IMR-90 (cell line): ENCODE results near the gene SPATA12. TPM values are rescaled to one million over a fixed set of nuclear protein-coding genes. Genes with fewer than 3 reads are reported as not detected.

Experiments
- ATAC-seq: fragments of 200-7000 bp; cut with Tn5 transposase; 2 replicates; pipeline ENCODE4 v1.9.1; 2020; ENCODE audit warnings: low read depth, mild to moderate bottlenecking, moderate library complexity
- BruUV-seq: library from RNA; stranded (reverse); fragments of 400-500 nt; replicated peaks from 2 replicates; lab custom pipeline; 2021; lab: Mats Ljungman, UMichigan
- CTCF ChIA-PET: fragments of 300-600 bp; formaldehyde crosslinking; extraction: SDS; loops from one replicate; lab custom pipeline; 2021; ENCODE audit warnings: antibody characterized with exemption; lab: Yijun Ruan, JAX
- POLR2A ChIA-PET: fragments of 300-600 bp; sonication (Branson Sonifier 250); formaldehyde crosslinking; loops from one replicate; lab custom pipeline; 2022; ENCODE audit warnings: antibody characterized with exemption; ENCODE audit not compliant: unreplicated experiment; lab: Charles Lee
- DNase-seq: peaks from one replicate; pipeline ENCODE4 v3.0.0; 2013
- H2AFZ ChIP-seq: replicated peaks from 2 replicates; pipeline ENCODE3; 2013; ENCODE audit warnings: low read length, mild to moderate bottlenecking; ENCODE audit not compliant: poor library complexity
- H2AK5ac ChIP-seq: 2 replicates; pipeline ENCODE4 v1.6.1; 2013; ENCODE audit warnings: low read depth, low read length, inconsistent platforms
- H2AK9ac ChIP-seq: replicated peaks from 2 replicates; pipeline ENCODE3; 2013; ENCODE audit warnings: mild to moderate bottlenecking, low read depth, low read length, moderate library complexity; ENCODE audit not compliant: poor library complexity
- H2BK120ac ChIP-seq: 2 replicates; pipeline ENCODE4 v1.6.1; 2013; ENCODE audit warnings: low read depth, low read length, inconsistent platforms
- H2BK15ac ChIP-seq: 3 replicates; pipeline ENCODE4 v1.6.1; 2013; ENCODE audit warnings: low read depth, low read length, inconsistent platforms
- H2BK20ac ChIP-seq: 2 replicates; pipeline ENCODE4 v1.6.1; 2013; ENCODE audit warnings: low read depth, mild to moderate bottlenecking, inconsistent platforms, low read length, moderate library complexity
- H2BK5ac ChIP-seq: 2 replicates; pipeline ENCODE4 v1.6.1; 2013; ENCODE audit warnings: mild to moderate bottlenecking, low read depth, low read length, inconsistent platforms; ENCODE audit not compliant: poor library complexity, severe bottlenecking
- H3K14ac ChIP-seq: replicated peaks from 2 replicates; pipeline ENCODE4 v1.6.1; 2013; ENCODE audit warnings: low read depth, low read length, inconsistent platforms
- H3K18ac ChIP-seq: 2 replicates; pipeline ENCODE4 v1.6.1; 2013; ENCODE audit warnings: low read depth, low read length, control low read depth
- H3K23ac ChIP-seq: 2 replicates; pipeline ENCODE4 v1.6.1; 2013; ENCODE audit warnings: low read depth, low read length, inconsistent platforms
- H3K27ac ChIP-seq: 2 replicates; pipeline ENCODE4 v1.5.1; 2013; ENCODE audit warnings: mild to moderate bottlenecking, control low read depth, low read length; ENCODE audit not compliant: insufficient read depth
- H3K27me3 ChIP-seq: 2 replicates; pipeline ENCODE4 v1.6.1; 2013; ENCODE audit warnings: low read length; ENCODE audit not compliant: control insufficient read depth, insufficient read depth
- H3K36me3 ChIP-seq: 2 replicates; pipeline ENCODE4 v1.6.1; 2013; ENCODE audit warnings: low read length, mixed read lengths; ENCODE audit not compliant: control insufficient read depth, insufficient read depth
- H3K4ac ChIP-seq: 2 replicates; pipeline ENCODE4 v1.6.1; 2013; ENCODE audit warnings: low read depth, low read length, inconsistent platforms
- H3K4me1 ChIP-seq: 2 replicates; pipeline ENCODE4 v1.6.1; 2013; ENCODE audit warnings: low read length, mixed read lengths; ENCODE audit not compliant: control insufficient read depth, insufficient read depth
- H3K4me2 ChIP-seq: 2 replicates; pipeline ENCODE4 v1.6.1; 2013; ENCODE audit warnings: low read depth, mild to moderate bottlenecking, control low read depth, low read length, moderate library complexity
- H3K4me3 ChIP-seq: 2 replicates; pipeline ENCODE4 v1.5.1; 2013; ENCODE audit warnings: low read depth, mild to moderate bottlenecking, control low read depth, low read length, moderate library complexity; ENCODE audit not compliant: insufficient read depth
- H3K56ac ChIP-seq: 2 replicates; pipeline ENCODE4 v1.6.1; 2013; ENCODE audit warnings: low read length, inconsistent platforms; ENCODE audit not compliant: insufficient read depth; ENCODE audit errors: extremely low read depth
- H3K79me1 ChIP-seq, 2 experiments: 2 replicates each; pipeline ENCODE4 v1.6.1; 2013; ENCODE audit warnings: low read length in 2 of 2, inconsistent platforms in 1 of 2, low read depth in 1 of 2
- H3K9ac ChIP-seq: 2 replicates; pipeline ENCODE4 v1.6.1; 2013; ENCODE audit warnings: low read depth, low read length, control low read depth
- H3K9me1 ChIP-seq: 2 replicates; pipeline ENCODE4 v1.6.1; 2013; ENCODE audit warnings: low read length, inconsistent platforms; ENCODE audit not compliant: insufficient read depth
- H3K9me3 ChIP-seq: 2 replicates; pipeline ENCODE4 v1.6.1; 2013; ENCODE audit warnings: low read length; ENCODE audit not compliant: control insufficient read depth, insufficient read depth
- H4K20me1 ChIP-seq: 2 replicates; pipeline ENCODE4 v1.6.1; 2013; ENCODE audit warnings: low read length, inconsistent platforms; ENCODE audit not compliant: insufficient read depth
- H4K5ac ChIP-seq: 2 replicates; pipeline ENCODE4 v1.6.1; 2013; ENCODE audit warnings: mild to moderate bottlenecking, low read depth, low read length, control low read depth
- H4K8ac ChIP-seq, 2 experiments: 2 replicates each; pipeline ENCODE4 v1.6.1; 2013; ENCODE audit warnings: low read depth in 2 of 2, low read length in 2 of 2, control low read depth in 1 of 2, inconsistent platforms in 1 of 2
- H4K91ac ChIP-seq: 2 replicates; pipeline ENCODE4 v1.6.1; 2013; ENCODE audit warnings: low read depth, low read length, inconsistent platforms; ENCODE audit not compliant: insufficient read depth
- BHLHE40 ChIP-seq: fragments of 150-350 bp; IDR thresholded peaks from 2 replicates; pipeline ENCODE4 v1.6.1; 2016; ENCODE audit warnings: mild to moderate bottlenecking, low read depth, low read length
- CEBPB ChIP-seq: IDR thresholded peaks from 2 replicates; pipeline ENCODE4 v1.6.1; 2012; ENCODE audit warnings: low read depth, low read length, improper control_type of control experiment
- CHD1 ChIP-seq: IDR thresholded peaks from 2 replicates; pipeline ENCODE4 v1.6.1; 2012; ENCODE audit warnings: low read depth, low read length, improper control_type of control experiment
- ELK1 ChIP-seq: fragments of 150-350 bp; IDR thresholded peaks from 2 replicates; pipeline ENCODE4 v1.6.1; 2016; ENCODE audit warnings: low read depth, mild to moderate bottlenecking, low read length, moderate library complexity, borderline replicate concordance
- FOS ChIP-seq: fragments of 150-350 bp; IDR thresholded peaks from 2 replicates; pipeline ENCODE4 v1.6.1; 2016; ENCODE audit warnings: low read depth, low read length
- MAFK ChIP-seq: IDR thresholded peaks from 2 replicates; pipeline ENCODE4 v1.6.1; 2012; ENCODE audit warnings: low read depth, low read length, improper control_type of control experiment
- MAZ ChIP-seq: IDR thresholded peaks from 2 replicates; pipeline ENCODE4 v1.6.1; 2012; ENCODE audit warnings: low read depth, mild to moderate bottlenecking, low read length, improper control_type of control experiment, moderate library complexity, borderline replicate concordance
- MXI1 ChIP-seq: IDR thresholded peaks from 2 replicates; pipeline ENCODE4 v1.6.1; 2012; ENCODE audit warnings: low read depth, mild to moderate bottlenecking, low read length, moderate library complexity, borderline replicate concordance
- NFE2L2 ChIP-seq: fragments of 150-350 bp; IDR thresholded peaks from 2 replicates; pipeline ENCODE4 v1.6.1; 2016; ENCODE audit warnings: low read depth, mild to moderate bottlenecking, low read length
- POLR2A ChIP-seq: IDR thresholded peaks from 2 replicates; pipeline ENCODE4 v1.6.1; 2012; ENCODE audit warnings: mild to moderate bottlenecking, low read depth, low read length
- RAD21 ChIP-seq: IDR thresholded peaks from 2 replicates; pipeline ENCODE4 v1.6.1; 2012; ENCODE audit warnings: low read length, improper control_type of control experiment
- RCOR1 ChIP-seq: IDR thresholded peaks from 2 replicates; pipeline ENCODE4 v1.6.1; 2012; ENCODE audit warnings: mild to moderate bottlenecking, low read length, improper control_type of control experiment; ENCODE audit not compliant: insufficient replicate concordance
- RFX5 ChIP-seq: IDR thresholded peaks from 2 replicates; pipeline ENCODE4 v1.8.0; 2012; ENCODE audit warnings: low read depth, mild to moderate bottlenecking, low read length, moderate library complexity
- SMC3 ChIP-seq: fragments of 150-350 bp; IDR thresholded peaks from 2 replicates; pipeline ENCODE4 v1.6.1; 2016; ENCODE audit warnings: low read depth, mild to moderate bottlenecking, antibody characterized with exemption, low read length, moderate library complexity
- WGBS, 2 experiments: methylation state at CpG; one replicate each; pipeline versions ENCODE4 v1.1.5 to v1.1.7; 2013; ENCODE audit warnings: missing lambda C conversion rate in 2 of 2; ENCODE audit not compliant: insufficient read length in 1 of 2; ENCODE audit errors: extremely low coverage in 2 of 2; 5-methylcytosine and 5-hydroxymethylcytosine counted together
- dilution Hi-C: fragments of 300-500 bp; cut with HindIII; formaldehyde crosslinking; loops from one replicate; pipeline ENCODE4 v1.14.3; 2018; ENCODE audit warnings: low sequenced_read_pairs; ENCODE audit not compliant: unreplicated experiment
- in situ Hi-C: fragments of 300-500 bp; cut with MboI; formaldehyde crosslinking; loops from 3 replicates; pipeline ENCODE4 v1.14.3; 2019; ENCODE audit warnings: low sequenced_read_pairs, inconsistent platforms, mixed read lengths
- intact Hi-C: fragments of 100-400 bp; cut with micrococcal nuclease; formaldehyde crosslinking; loops from 2 replicates; pipeline ENCODE4 v1.10.0; 2022
- polyA plus RNA-seq, 3 experiments: library from polyadenylated mRNA; depleted of rRNA; stranded (reverse); fragments of >200 nt; gene quantifications; 2 replicates each; pipeline ENCODE4 v1.2.3, GENCODE V29; 2012; ENCODE audit warnings: low replicate concordance in 1 of 3
- total RNA-seq: library from RNA; depleted of rRNA; stranded (reverse); fragments of >200 nt; gene quantifications from 2 replicates; pipeline ENCODE4 v1.2.3, GENCODE V29; 2012
- TF ChIP-seq, protein P1 (sequence below): fragments of 150-350 bp; IDR thresholded peaks from 2 replicates; pipeline ENCODE4 v1.6.1; 2017; ENCODE audit warnings: mild to moderate bottlenecking, antibody characterized with exemption, low read length, low read depth
- TF ChIP-seq, protein P2 (sequence below): conservative IDR thresholded peaks from 2 replicates; pipeline ENCODE4 v1.5.1; 2012; ENCODE audit warnings: mild to moderate bottlenecking, low read depth, low read length, improper control_type of control experiment

SPATA12 gene
- total and polyA plus RNA-seq, 2 of the 4 experiments (the other 2 are of a cell fraction) = under 0.01 TPM; not detected in 1

GRCh38 chr3:57110798-57111197 is 50.3 kb downstream of the SPATA12 start:
- 75% methylated on average over 4 of the region's 14 CpGs; no CpG with 5 or more reads in 1 of the 2 experiments for WGBS, 2 experiments
- H2BK20ac ChIP-seq = no peak overlapping the region
- TF ChIP-seq, protein P1, sequence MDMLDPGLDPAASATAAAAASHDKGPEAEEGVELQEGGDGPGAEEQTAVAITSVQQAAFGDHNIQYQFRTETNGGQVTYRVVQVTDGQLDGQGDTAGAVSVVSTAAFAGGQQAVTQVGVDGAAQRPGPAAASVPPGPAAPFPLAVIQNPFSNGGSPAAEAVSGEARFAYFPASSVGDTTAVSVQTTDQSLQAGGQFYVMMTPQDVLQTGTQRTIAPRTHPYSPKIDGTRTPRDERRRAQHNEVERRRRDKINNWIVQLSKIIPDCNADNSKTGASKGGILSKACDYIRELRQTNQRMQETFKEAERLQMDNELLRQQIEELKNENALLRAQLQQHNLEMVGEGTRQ = no peak
- no peak for TF ChIP-seq CHD1
- TF ChIP-seq, protein P2, sequence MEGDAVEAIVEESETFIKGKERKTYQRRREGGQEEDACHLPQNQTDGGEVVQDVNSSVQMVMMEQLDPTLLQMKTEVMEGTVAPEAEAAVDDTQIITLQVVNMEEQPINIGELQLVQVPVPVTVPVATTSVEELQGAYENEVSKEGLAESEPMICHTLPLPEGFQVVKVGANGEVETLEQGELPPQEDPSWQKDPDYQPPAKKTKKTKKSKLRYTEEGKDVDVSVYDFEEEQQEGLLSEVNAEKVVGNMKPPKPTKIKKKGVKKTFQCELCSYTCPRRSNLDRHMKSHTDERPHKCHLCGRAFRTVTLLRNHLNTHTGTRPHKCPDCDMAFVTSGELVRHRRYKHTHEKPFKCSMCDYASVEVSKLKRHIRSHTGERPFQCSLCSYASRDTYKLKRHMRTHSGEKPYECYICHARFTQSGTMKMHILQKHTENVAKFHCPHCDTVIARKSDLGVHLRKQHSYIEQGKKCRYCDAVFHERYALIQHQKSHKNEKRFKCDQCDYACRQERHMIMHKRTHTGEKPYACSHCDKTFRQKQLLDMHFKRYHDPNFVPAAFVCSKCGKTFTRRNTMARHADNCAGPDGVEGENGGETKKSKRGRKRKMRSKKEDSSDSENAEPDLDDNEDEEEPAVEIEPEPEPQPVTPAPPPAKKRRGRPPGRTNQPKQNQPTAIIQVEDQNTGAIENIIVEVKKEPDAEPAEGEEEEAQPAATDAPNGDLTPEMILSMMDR = no peak
- no peak for TF ChIP-seq RAD21
- no peak for TF ChIP-seq CEBPB
- TF ChIP-seq RFX5 = no peak
- no peak for TF ChIP-seq RCOR1
- no peak for TF ChIP-seq NFE2L2
- no peak for TF ChIP-seq FOS
- no peak for TF ChIP-seq MAFK
- no peak for TF ChIP-seq MAZ
- TF ChIP-seq BHLHE40 = no peak
- TF ChIP-seq ELK1 = no peak
- TF ChIP-seq SMC3 = no peak
- no peak for TF ChIP-seq MXI1
- no peak for TF ChIP-seq POLR2A
- H3K14ac ChIP-seq = no peak overlapping the region
- H3K23ac ChIP-seq = no peak overlapping the region
- CTCF ChIA-PET = interaction anchor here (2.5 kb wide), 1 partner anchor 10 kb away, joined by 8 read pairs; no protein-coding TSS in a partner anchor
- in situ Hi-C loops = no loop called here
- no peak overlapping the region for H3K18ac ChIP-seq
- BruUV-seq = no TSS peak
- no peak overlapping the region for H4K8ac ChIP-seq
- H3K27me3 ChIP-seq = no peaks in the 10 kb centered on the region; the same call in 1 of the 2 replicates
- H4K20me1 ChIP-seq = no peaks in the 10 kb centered on the region
- no peak overlapping the region for H3K56ac ChIP-seq
- H3K4ac ChIP-seq = no peak overlapping the region
- no peak overlapping the region for H3K4me2 ChIP-seq
- H3K4me3 ChIP-seq = no peak overlapping the region
- no peaks in the 10 kb centered on the region for H3K4me1 ChIP-seq
- POLR2A ChIA-PET = no interaction called here
- no peak overlapping the region for H2AK5ac ChIP-seq
- no peak overlapping the region for H2BK5ac ChIP-seq
- H2AFZ ChIP-seq = no peak overlapping the region
- H2AK9ac ChIP-seq = no peak overlapping the region
- no peak overlapping the region for H4K5ac ChIP-seq
- H3K79me1 ChIP-seq = no peaks in the 10 kb centered on the region
- DNase-seq (no peak), ATAC-seq (no peak)
- H3K9me1 ChIP-seq = no peaks in the 10 kb centered on the region
- H3K9me3 ChIP-seq = no peaks in the 10 kb centered on the region
- dilution Hi-C loops = no loop called here
- no peak overlapping the region for H3K9ac ChIP-seq
- H2BK120ac ChIP-seq = no peak overlapping the region
- intact Hi-C loops = no loop called here
- no peak overlapping the region for H4K91ac ChIP-seq
- no peak overlapping the region for H2BK15ac ChIP-seq
- no peaks in the 10 kb centered on the region for H3K36me3 ChIP-seq
- H3K27ac ChIP-seq = no peak overlapping the region
